OCI-LY1 (cell line): Measurements from ENCODE around the gene HDAC9.
A peak's percentile ranks its signal among the peaks of the same experiment; 100 is the strongest.

ENCODE experiments used
- H2AFZ ChIP-seq: fragments of 200-600 bp; sonication (generic), shearing (Covaris generic); 2 replicates; pipeline ENCODE4 v1.6.0; 2014; ENCODE audit warnings: antibody characterized with exemption, mild to moderate bottlenecking, low read length
- H3F3A ChIP-seq: fragments of 200-600 bp; sonication (generic), shearing (Covaris generic); 2 replicates; pipeline ENCODE4 v1.6.0; 2014; ENCODE audit warnings: mild to moderate bottlenecking, antibody characterized with exemption, low read length, moderate library complexity; ENCODE audit not compliant: insufficient read depth
- H3K27ac ChIP-seq: fragments of 200-600 bp; sonication (generic); 2 replicates; pipeline ENCODE4 v1.5.1; 2014; ENCODE audit warnings: low read length, mixed run types, mild to moderate bottlenecking, low read depth; ENCODE audit not compliant: poor library complexity, severe bottlenecking
- H3K27me3 ChIP-seq: fragments of 200-600 bp; sonication (generic); 2 replicates; pipeline ENCODE4 v1.6.0; 2014; ENCODE audit warnings: antibody characterized with exemption, mild to moderate bottlenecking, low read length, moderate library complexity; ENCODE audit not compliant: insufficient read depth
- H3K36me3 ChIP-seq: fragments of 200-600 bp; sonication (generic); 2 replicates; pipeline ENCODE4 v1.6.1; 2014; ENCODE audit warnings: mild to moderate bottlenecking, antibody characterized with exemption, low read length, moderate library complexity, mixed read lengths; ENCODE audit not compliant: insufficient read depth
- H3K4me1 ChIP-seq: fragments of 200-600 bp; sonication (generic); 2 replicates; pipeline ENCODE4 v1.5.1; 2014; ENCODE audit warnings: mild to moderate bottlenecking, low read length, moderate library complexity; ENCODE audit not compliant: insufficient read depth, severe bottlenecking
- H3K4me2 ChIP-seq: fragments of 200-600 bp; sonication (generic), shearing (Covaris generic); 2 replicates; pipeline ENCODE4 v1.6.1; 2014; ENCODE audit warnings: low read length
- H3K4me3 ChIP-seq: fragments of 200-600 bp; sonication (generic); 2 replicates; pipeline ENCODE4 v1.5.1; 2014; ENCODE audit warnings: low read length, low read depth, mild to moderate bottlenecking, mixed read lengths; ENCODE audit not compliant: poor library complexity, severe bottlenecking
- H3K79me2 ChIP-seq: fragments of 200-600 bp; shearing (Covaris generic); 2 replicates; pipeline ENCODE4 v1.6.1; 2016; ENCODE audit warnings: mixed run types, low read length, mixed read lengths; ENCODE audit not compliant: insufficient read depth
- H3K9ac ChIP-seq: fragments of 200-600 bp; sonication (generic), shearing (Covaris generic); 2 replicates; pipeline ENCODE4 v1.6.1; 2014; ENCODE audit warnings: mild to moderate bottlenecking, low read length, mixed read lengths
- H3K9me2 ChIP-seq: fragments of 200-600 bp; sonication (generic), shearing (Covaris generic); 2 replicates; pipeline ENCODE4 v1.6.1; 2014; ENCODE audit warnings: low read depth, mild to moderate bottlenecking, low read length, mixed read lengths
- H3K9me3 ChIP-seq: fragments of 200-600 bp; shearing (Covaris generic); 2 replicates; pipeline ENCODE4 v1.6.1; 2014; ENCODE audit warnings: low read length, mixed read lengths
- H4K20me1 ChIP-seq: fragments of 200-600 bp; sonication (generic), shearing (Covaris generic); 2 replicates; pipeline ENCODE4 v1.6.0; 2016; ENCODE audit warnings: mild to moderate bottlenecking, low read length; ENCODE audit not compliant: insufficient read depth
- CTCF ChIP-seq: fragments of 200-600 bp; sonication (generic), shearing (Covaris generic); IDR thresholded peaks from 2 replicates; pipeline ENCODE4 v1.5.1; 2017; ENCODE audit warnings: mild to moderate bottlenecking, antibody characterized with exemption, low read length, moderate library complexity, mixed read lengths
- EZH2 ChIP-seq: fragments of 200-600 bp; sonication (generic), shearing (Covaris generic); IDR thresholded peaks from 2 replicates; pipeline ENCODE4 v1.8.0; 2017; ENCODE audit warnings: borderline replicate concordance, mixed run types, mild to moderate bottlenecking, antibody characterized with exemption, low read length, moderate library complexity, mixed read lengths

HDAC9 gene

GRCh38 chr7:18508443-18509427 is 13.2 kb downstream of the HDAC9 start:
- Histone ChIP-seq H3K36me3 (no peaks in the 10 kb centered on the region), H3K4me1 (peaks cover 56% of the 10 kb centered on the region), H3K4me3 (peak overlapping the region; percentile 32), H3K9me3 (no peaks in the 10 kb centered on the region), H3K9ac (peak overlapping the region; percentile 8; the same call in 1 of the 2 replicates), H2AFZ (no peak overlapping the region), H3K4me2 (peak overlapping the region; percentile 51), H3K27me3 (no peaks in the 10 kb centered on the region), H4K20me1 (no peaks in the 10 kb centered on the region), H3K9me2 (no peaks in the 10 kb centered on the region), H3K79me2 (peaks cover 38% of the 10 kb centered on the region; the same call in 1 of the 2 replicates), H3K27ac (peak overlapping the region; percentile 50), H3F3A (no peaks in the 10 kb centered on the region; the same call in 1 of the 2 replicates)
- no peak for TF ChIP-seq EZH2
- no peak for TF ChIP-seq CTCF

- H3K4me2 ChIP-seq: peak overlapping the region; percentile 51; the same call in 1 of the 2 replicates
- H3K27ac ChIP-seq: peak overlapping the region; percentile 50
- TF ChIP-seq EZH2 (no peak), CTCF (no peak)
These were observed 13.9 kb downstream of the HDAC9 start for GRCh38 chr7:18509481-18509880.

GRCh38 chr7:18511351-18512140 is 16.0 kb downstream of the HDAC9 start:
- Histone ChIP-seq H3K79me2 (peaks cover 30% of the 10 kb centered on the region; the same call in 1 of the 2 replicates), H3K4me1 (peaks cover 34% of the 10 kb centered on the region), H3K4me2 (no peak overlapping the region), H3K27me3 (no peaks in the 10 kb centered on the region), H4K20me1 (no peaks in the 10 kb centered on the region), H3K4me3 (no peak overlapping the region), H2AFZ (no peak overlapping the region), H3K27ac (no peak overlapping the region), H3K9me2 (no peaks in the 10 kb centered on the region), H3K36me3 (no peaks in the 10 kb centered on the region), H3K9ac (no peak overlapping the region), H3K9me3 (no peaks in the 10 kb centered on the region), H3F3A (no peaks in the 10 kb centered on the region; the same call in 1 of the 2 replicates)
- TF ChIP-seq EZH2 (no peak), CTCF (no peak)

More at GRCh38 chr7:18509481-18509880, 13.9 kb downstream of the HDAC9 start:
- no peaks in the 10 kb centered on the region for H3K9me3 ChIP-seq
- no peaks in the 10 kb centered on the region for H3K36me3 ChIP-seq
- H3K9ac ChIP-seq: no peak overlapping the region
- H3K9me2 ChIP-seq: no peaks in the 10 kb centered on the region
- H2AFZ ChIP-seq: no peak overlapping the region
- no peaks in the 10 kb centered on the region for H4K20me1 ChIP-seq
- H3F3A ChIP-seq: no peaks in the 10 kb centered on the region; the same call in 1 of the 2 replicates
- peaks cover 48% of the 10 kb centered on the region for H3K4me1 ChIP-seq
- peaks cover 37% of the 10 kb centered on the region; the same call in 1 of the 2 replicates for H3K79me2 ChIP-seq
- H3K27me3 ChIP-seq: no peaks in the 10 kb centered on the region
- H3K4me3 ChIP-seq: no peak overlapping the region
